Body of pancreas (tissue), 4 donors: ENCODE measurements around the gene APOA4. TPM values are rescaled to one million over a fixed set of nuclear protein-coding genes. Genes with fewer than 3 reads are reported as not detected.

Experiments used
- ATAC-seq: fragments of 150-250 bp; one replicate; pipeline ENCODE4 v1.9.1; 2016
- DNase-seq, 4 donors: peaks; one replicate each; pipeline ENCODE4 v3.0.0-alpha.2; 2019
- H3K27ac ChIP-seq, 4 donors: fragments of 200-600 bp; sonication (generic); 1 replicate in 3 of 4; 2 replicates in 1 of 4; pipeline versions ENCODE4 v1.5.1 to v1.6.1; 2016 to 2019; ENCODE audit warnings: mild to moderate bottlenecking in 1 of 4, mixed read lengths in 1 of 4, moderate library complexity in 1 of 4
- H3K27me3 ChIP-seq, 2 donors: fragments of 200-600 bp; sonication (generic); one replicate each; pipeline ENCODE4 v1.6.0; 2016; ENCODE audit warnings: mild to moderate bottlenecking in 1 of 2
- H3K36me3 ChIP-seq, 2 donors: fragments of 200-600 bp; sonication (generic); replicated peaks in 1 of 2; 2 replicates each; pipeline ENCODE4 v1.5.1; 2016; ENCODE audit warnings: low read depth in 2 of 2; ENCODE audit not compliant: insufficient read depth in 1 of 2
- H3K4me1 ChIP-seq: fragments of 200-600 bp; sonication (generic); one replicate; pipeline ENCODE4 v1.6.0; 2016
- H3K4me3 ChIP-seq, 2 donors: fragments of 200-600 bp; sonication (generic); 1 replicate in 1 of 2; 2 replicates in 1 of 2; pipeline ENCODE4 v1.5.1; 2016 to 2019
- H3K9me3 ChIP-seq, 3 donors: fragments of 200-600 bp; sonication (generic); 1 replicate in 2 of 3; 2 replicates in 1 of 3; pipeline ENCODE4 v1.5.1; 2016
- POLR2A ChIP-seq, 3 donors: fragments of 450-650 bp; IDR thresholded peaks; one replicate each; pipeline ENCODE4 v1.6.1; 2016; ENCODE audit warnings: antibody characterized with exemption in 3 of 3, mild to moderate bottlenecking in 2 of 3
- WGBS, 2 donors: methylation state at CpG; one replicate each; pipeline ENCODE4 v1.1.5; 2017; 5-methylcytosine and 5-hydroxymethylcytosine counted together
- intact Hi-C: fragments of 100-400 bp; cut with DNase I; formaldehyde crosslinking; loops from one replicate; pipeline ENCODE4 v1.15.1; 2023
- total RNA-seq, 2 donors: library from RNA; depleted of rRNA; stranded (reverse); fragments of >200 nt; gene quantifications; one replicate each; pipeline ENCODE4 v1.1.0, GENCODE V29; 2016
- TF ChIP-seq, protein P1 (sequence below), 7 experiments: fragments of 450-650 bp in 4 of 7; fragments of 200-600 bp in 3 of 7; sonication (generic) in 3 of 7; IDR thresholded peaks; one replicate each; pipeline ENCODE4 v1.5.1; 2016 to 2019; ENCODE audit warnings: antibody characterized with exemption in 7 of 7

Gene APOA4
- total RNA-seq, 2 donors from 2014 or later, result not detected

DNA sequence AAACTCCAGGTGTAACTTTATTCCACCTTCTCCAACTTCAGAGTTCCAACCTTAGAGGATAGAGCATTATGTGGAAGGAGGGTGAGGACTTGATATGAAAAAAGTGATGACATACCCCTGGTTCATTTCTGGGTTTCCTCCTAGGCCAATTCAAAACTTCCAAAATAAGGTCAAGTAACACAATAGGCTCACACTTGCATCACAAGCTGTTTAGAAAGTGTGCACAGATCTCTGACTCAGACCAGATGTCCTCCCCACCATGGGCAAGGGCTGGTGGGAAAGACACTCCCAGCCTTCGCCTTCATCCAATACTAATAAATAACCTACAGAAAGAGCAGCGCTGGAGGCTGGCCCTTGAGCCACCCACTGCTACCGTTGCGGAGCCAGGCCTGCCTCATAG is 44.5 kb downstream of the APOA4 start:
- Histone ChIP-seq H3K4me3 (no peak overlapping the region), H3K27ac (no peak overlapping the region), H3K36me3 (peaks cover 0 to 27% of the 10 kb centered on the region in 2 donors), H3K27me3 (no peaks in the 10 kb centered on the region), H3K4me1 (peaks cover 7% of the 10 kb centered on the region), H3K9me3 (no peaks in the 10 kb centered on the region)
- intact Hi-C loops, result no loop called here
- DNase-seq (no peak), ATAC-seq (no peak)
- TF ChIP-seq, protein P1, sequence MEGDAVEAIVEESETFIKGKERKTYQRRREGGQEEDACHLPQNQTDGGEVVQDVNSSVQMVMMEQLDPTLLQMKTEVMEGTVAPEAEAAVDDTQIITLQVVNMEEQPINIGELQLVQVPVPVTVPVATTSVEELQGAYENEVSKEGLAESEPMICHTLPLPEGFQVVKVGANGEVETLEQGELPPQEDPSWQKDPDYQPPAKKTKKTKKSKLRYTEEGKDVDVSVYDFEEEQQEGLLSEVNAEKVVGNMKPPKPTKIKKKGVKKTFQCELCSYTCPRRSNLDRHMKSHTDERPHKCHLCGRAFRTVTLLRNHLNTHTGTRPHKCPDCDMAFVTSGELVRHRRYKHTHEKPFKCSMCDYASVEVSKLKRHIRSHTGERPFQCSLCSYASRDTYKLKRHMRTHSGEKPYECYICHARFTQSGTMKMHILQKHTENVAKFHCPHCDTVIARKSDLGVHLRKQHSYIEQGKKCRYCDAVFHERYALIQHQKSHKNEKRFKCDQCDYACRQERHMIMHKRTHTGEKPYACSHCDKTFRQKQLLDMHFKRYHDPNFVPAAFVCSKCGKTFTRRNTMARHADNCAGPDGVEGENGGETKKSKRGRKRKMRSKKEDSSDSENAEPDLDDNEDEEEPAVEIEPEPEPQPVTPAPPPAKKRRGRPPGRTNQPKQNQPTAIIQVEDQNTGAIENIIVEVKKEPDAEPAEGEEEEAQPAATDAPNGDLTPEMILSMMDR (IDR thresholded peaks at IDR 0.05), result no peak
- no peak for TF ChIP-seq POLR2A (IDR thresholded peaks at IDR 0.05)
- WGBS, 2 donors, result 93 to 100% methylated on average over 4 of the region's 4 CpGs

DNA sequence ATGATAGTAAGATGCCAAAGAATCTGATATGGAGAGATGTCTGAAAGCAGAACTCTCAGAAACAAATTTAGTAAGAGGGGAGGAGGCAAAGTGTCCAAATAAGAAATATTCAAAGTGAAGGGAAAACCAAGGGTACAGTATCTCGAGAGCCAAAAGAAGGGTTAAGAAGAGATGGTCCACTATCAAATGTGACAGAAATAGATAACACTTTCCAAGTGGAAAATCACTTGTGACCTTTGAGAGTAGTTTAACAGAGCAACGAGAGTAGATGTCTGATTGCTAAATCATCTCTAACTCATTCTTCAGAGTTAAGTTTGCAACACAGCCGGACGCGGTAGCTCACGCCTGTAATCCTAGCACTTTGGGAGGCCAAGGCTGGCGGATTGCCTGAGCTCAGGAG is 46.0 kb downstream of the APOA4 start:
- no peaks in the 10 kb centered on the region for H3K27me3 ChIP-seq
- no peak overlapping the region for H3K27ac ChIP-seq
- DNase-seq, result no peak
- peaks cover 10% of the 10 kb centered on the region for H3K4me1 ChIP-seq
- no peak for TF ChIP-seq POLR2A (IDR thresholded peaks at IDR 0.05)
- TF ChIP-seq, protein P1 (IDR thresholded peaks at IDR 0.05), result no peak
- no peaks in the 10 kb centered on the region for H3K9me3 ChIP-seq
- no peak for ATAC-seq
- H3K36me3 ChIP-seq, result peaks cover 0 to 20% of the 10 kb centered on the region in 2 donors
- WGBS, 2 donors, result 80 to 85% methylated on average over 7 of the region's 7 CpGs
- H3K4me3 ChIP-seq, result no peak overlapping the region
- intact Hi-C loops, result no loop called here

DNA sequence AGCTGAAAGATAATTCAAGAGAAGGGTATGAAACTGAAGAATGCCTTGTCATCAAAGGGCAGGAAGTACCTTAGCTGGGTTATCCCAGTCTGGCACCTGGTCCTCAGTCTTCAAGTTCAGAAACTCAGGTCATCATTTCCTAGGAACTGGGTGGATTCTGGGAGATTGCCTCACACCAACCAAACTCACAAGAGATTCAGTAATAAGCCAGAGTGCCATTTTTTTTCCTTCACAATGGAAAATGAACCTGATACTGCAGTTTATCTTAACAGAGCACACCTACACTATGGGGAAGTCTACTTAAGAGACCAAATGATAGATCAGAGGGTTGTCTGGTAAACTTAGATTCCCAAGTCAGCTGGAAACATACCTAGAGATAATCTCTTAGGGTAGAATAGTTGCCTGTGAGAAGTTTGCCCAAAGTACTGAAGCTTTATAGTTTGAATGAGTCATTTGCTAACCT is 46.6 kb downstream of the APOA4 start:
- H3K4me3 ChIP-seq, result no peak overlapping the region
- H3K27me3 ChIP-seq, result no peaks in the 10 kb centered on the region
- peaks cover 0 to 20% of the 10 kb centered on the region in 2 donors for H3K36me3 ChIP-seq
- intact Hi-C loops, result no loop called here
- no peaks in the 10 kb centered on the region for H3K9me3 ChIP-seq
- no peak for ATAC-seq
- H3K4me1 ChIP-seq, result peaks cover 15% of the 10 kb centered on the region
- TF ChIP-seq POLR2A (IDR thresholded peaks at IDR 0.05), result no peak
- TF ChIP-seq, protein P1 (IDR thresholded peaks at IDR 0.05), result no peak
- H3K27ac ChIP-seq, result no peak overlapping the region
- DNase-seq, result no peak

DNA sequence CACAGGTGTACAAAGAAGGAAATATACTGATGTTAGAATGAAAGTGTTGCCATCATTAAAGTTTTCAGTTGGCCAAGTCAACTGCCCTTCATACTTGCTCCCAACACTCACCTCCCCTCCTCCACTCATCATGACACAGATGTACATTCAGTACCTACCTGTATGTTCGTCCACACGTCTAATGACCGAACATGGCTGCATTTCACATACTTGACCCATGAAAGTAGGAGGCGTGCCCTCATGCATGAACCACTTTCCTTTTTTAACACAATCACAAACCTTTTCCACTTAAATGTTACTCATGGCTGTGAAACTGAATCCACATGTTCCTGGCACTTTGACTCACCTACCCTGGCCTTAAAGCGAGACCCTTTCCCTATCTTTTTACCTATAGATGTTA is 47.1 kb downstream of the APOA4 start:
- Histone ChIP-seq H3K27ac (no peak overlapping the region), H3K9me3 (no peaks in the 10 kb centered on the region), H3K36me3 (peaks cover 0 to 18% of the 10 kb centered on the region in 2 donors), H3K4me3 (no peak overlapping the region), H3K4me1 (peaks cover 21% of the 10 kb centered on the region), H3K27me3 (no peaks in the 10 kb centered on the region)
- DNase-seq (no peak), ATAC-seq (no peak)
- intact Hi-C loops, result no loop called here
- TF ChIP-seq, protein P1 (IDR thresholded peaks at IDR 0.05), result no peak
- TF ChIP-seq POLR2A (IDR thresholded peaks at IDR 0.05), result no peak
- WGBS, 2 donors, result 82 to 95% methylated on average over 5 of the region's 5 CpGs

DNA sequence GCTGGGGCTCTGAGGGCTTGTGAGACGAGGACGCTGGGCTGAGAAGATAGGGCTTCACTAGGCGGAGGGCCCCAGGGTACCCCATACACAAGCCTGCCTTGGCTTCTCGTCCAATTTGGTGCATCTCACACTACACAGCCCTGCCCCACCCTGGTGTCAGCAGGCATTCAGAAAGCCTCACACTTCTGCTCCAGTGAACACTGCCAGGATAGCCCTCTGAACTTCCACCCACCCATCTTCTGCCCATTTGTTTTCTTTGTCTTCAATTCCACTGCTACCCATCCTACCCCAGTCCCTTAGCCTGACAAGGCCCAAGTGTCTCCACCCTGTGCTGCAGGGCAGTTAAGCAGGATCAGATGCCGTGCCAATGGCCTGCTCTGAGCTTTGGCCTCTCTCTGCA is 48.4 kb downstream of the APOA4 start:
- Histone ChIP-seq H3K27ac (no peak overlapping the region), H3K27me3 (no peaks in the 10 kb centered on the region), H3K9me3 (no peaks in the 10 kb centered on the region), H3K4me3 (no peak overlapping the region), H3K36me3 (peaks cover 0 to 13% of the 10 kb centered on the region in 2 donors), H3K4me1 (peaks cover 24% of the 10 kb centered on the region)
- TF ChIP-seq, protein P1 (IDR thresholded peaks at IDR 0.05), result no peak
- TF ChIP-seq POLR2A (IDR thresholded peaks at IDR 0.05), result no peak
- DNase-seq (no peak), ATAC-seq (no peak)
- intact Hi-C loops, result no loop called here
- 83 to 84% methylated on average over 4 to 5 of the region's 5 CpGs for WGBS, 2 donors
